Parathyroid adenoma (tissue), 2 donors: Measurements from ENCODE around the gene WDPCP.

Experiments
- H2AFZ ChIP-seq: fragments of 300-600 bp; sonication (generic); one replicate; pipeline ENCODE4 v1.7.0; 2017; ENCODE audit warnings: antibody characterized with exemption, mild to moderate bottlenecking
- H3K27ac ChIP-seq: fragments of 300-600 bp; sonication (generic); one replicate; pipeline ENCODE4 v1.7.0; 2017
- H3K27me3 ChIP-seq: fragments of 300-600 bp; sonication (generic); one replicate; pipeline ENCODE4 v1.7.0; 2017; ENCODE audit warnings: low read length; ENCODE audit not compliant: control insufficient read depth, insufficient read depth
- H3K36me3 ChIP-seq: fragments of 300-600 bp; sonication (generic); one replicate; pipeline ENCODE4 v1.7.0; 2017; ENCODE audit warnings: low read length; ENCODE audit not compliant: control insufficient read depth, insufficient read depth
- H3K4me1 ChIP-seq: fragments of 300-600 bp; sonication (generic); one replicate; pipeline ENCODE4 v1.7.0; 2017; ENCODE audit warnings: control low read depth
- H3K4me2 ChIP-seq: fragments of 300-600 bp; sonication (generic); one replicate; pipeline ENCODE4 v1.7.0; 2017; ENCODE audit warnings: low read length
- H3K4me3 ChIP-seq: fragments of 300-600 bp; sonication (generic); one replicate; pipeline ENCODE4 v1.7.0; 2017; ENCODE audit warnings: low read depth, low read length
- H3K79me2 ChIP-seq: fragments of 300-600 bp; sonication (generic); one replicate; pipeline ENCODE4 v1.7.0; 2017; ENCODE audit warnings: control low read depth
- H3K9ac ChIP-seq: fragments of 300-600 bp; sonication (generic); one replicate; pipeline ENCODE4 v1.7.0; 2017; ENCODE audit warnings: mild to moderate bottlenecking
- H3K9me3 ChIP-seq: fragments of 300-600 bp; sonication (generic); one replicate; pipeline ENCODE4 v1.7.0; 2017; ENCODE audit warnings: low read length; ENCODE audit not compliant: control insufficient read depth
- CTCF ChIP-seq: fragments of 300-600 bp; sonication (generic); IDR thresholded peaks from one replicate; pipeline ENCODE4 v1.7.0; 2017; ENCODE audit warnings: antibody characterized with exemption, mild to moderate bottlenecking
- donor health status: primary hyperparathyroidism.

The WDPCP gene

GRCh38 chr2:63604666-63605065, 16.4 kb upstream of the WDPCP start:
- no peak overlapping the region for H3K9ac ChIP-seq
- H3K27me3 ChIP-seq, result no peaks in the 10 kb centered on the region
- H3K9me3 ChIP-seq, result no peaks in the 10 kb centered on the region
- H3K4me2 ChIP-seq, result no peak overlapping the region
- TF ChIP-seq CTCF, result no peak
- no peaks in the 10 kb centered on the region for H3K36me3 ChIP-seq
- H3K79me2 ChIP-seq, result no peaks in the 10 kb centered on the region
- H3K4me3 ChIP-seq, result no peak overlapping the region
- H2AFZ ChIP-seq, result no peak overlapping the region
- H3K4me1 ChIP-seq, result no peaks in the 10 kb centered on the region
- H3K27ac ChIP-seq, result no peak overlapping the region

GRCh38 chr2:63600881-63601460, 12.7 kb upstream of the WDPCP start:
- peaks cover 5% of the 10 kb centered on the region for H3K79me2 ChIP-seq
- no peaks in the 10 kb centered on the region for H3K36me3 ChIP-seq
- H3K27me3 ChIP-seq, result no peaks in the 10 kb centered on the region
- no peak overlapping the region for H3K4me2 ChIP-seq
- H3K4me1 ChIP-seq, result no peaks in the 10 kb centered on the region
- no peak for TF ChIP-seq CTCF
- no peaks in the 10 kb centered on the region for H3K9me3 ChIP-seq
- no peak overlapping the region for H3K4me3 ChIP-seq
- no peak overlapping the region for H3K9ac ChIP-seq
- H2AFZ ChIP-seq, result no peak overlapping the region
- H3K27ac ChIP-seq, result no peak overlapping the region

- H3K27ac ChIP-seq, result no peak overlapping the region
- no peak overlapping the region for H3K4me2 ChIP-seq
- H3K9ac ChIP-seq, result no peak overlapping the region
- H3K4me1 ChIP-seq, result no peaks in the 10 kb centered on the region
- H2AFZ ChIP-seq, result no peak overlapping the region
- no peak overlapping the region for H3K4me3 ChIP-seq
- no peak for TF ChIP-seq CTCF
- H3K9me3 ChIP-seq, result no peaks in the 10 kb centered on the region
- peaks cover 12% of the 10 kb centered on the region for H3K79me2 ChIP-seq
- H3K36me3 ChIP-seq, result no peaks in the 10 kb centered on the region
- H3K27me3 ChIP-seq, result no peaks in the 10 kb centered on the region
These were observed 10.7 kb upstream of the WDPCP start for GRCh38 chr2:63598981-63599380.

- Histone ChIP-seq H3K9ac (no peak overlapping the region), H3K4me2 (no peak overlapping the region), H3K4me1 (no peaks in the 10 kb centered on the region), H3K4me3 (no peak overlapping the region), H2AFZ (no peak overlapping the region), H3K27me3 (no peaks in the 10 kb centered on the region), H3K9me3 (no peaks in the 10 kb centered on the region), H3K36me3 (no peaks in the 10 kb centered on the region), H3K79me2 (peaks cover 26% of the 10 kb centered on the region), H3K27ac (no peak overlapping the region)
- TF ChIP-seq CTCF, result no peak
These were observed 8.2 kb upstream of the WDPCP start for GRCh38 chr2:63596401-63596883.

- Histone ChIP-seq H3K9ac (no peak overlapping the region), H3K4me1 (no peaks in the 10 kb centered on the region), H3K9me3 (no peaks in the 10 kb centered on the region), H3K79me2 (peaks cover 42% of the 10 kb centered on the region), H3K4me3 (no peak overlapping the region), H3K27me3 (no peaks in the 10 kb centered on the region), H3K27ac (no peak overlapping the region), H2AFZ (no peak overlapping the region), H3K36me3 (no peaks in the 10 kb centered on the region), H3K4me2 (no peak overlapping the region)
- no peak for TF ChIP-seq CTCF
These were observed 6.4 kb upstream of the WDPCP start for GRCh38 chr2:63594660-63595059.
